K562 (cell line): ENCODE data around the gene SCNN1A. TPM values are rescaled to one million over a fixed set of nuclear protein-coding genes. Genes with fewer than 3 reads are reported as not detected.

ENCODE experiments used
- FOXA3 ChIP-seq, 2 experiments: fragments of 450-650 bp in 1 of 2; sonication (generic) in 1 of 2; formaldehyde crosslinking; IDR thresholded peaks in 1 of 2; conservative IDR thresholded peaks in 1 of 2; 2 replicates each; pipeline versions ENCODE4 v1.4.0 to v1.8.0; 2020 to 2022; ENCODE audit warnings: mild to moderate bottlenecking in 2 of 2, missing genetic modification reagents in 1 of 2
- GTF2E2 ChIP-seq: fragments of 200-800 bp; sonication (Bioruptor generic); IDR thresholded peaks from 2 replicates; pipeline ENCODE4 v1.6.1; 2016; ENCODE audit warnings: missing genetic modification characterization, missing compliant biosample characterization
- HCFC1 ChIP-seq: IDR thresholded peaks from 2 replicates; pipeline ENCODE4 v1.6.1; 2012; ENCODE audit warnings: low read depth, low read length, improper control_type of control experiment
- HMGN3 ChIP-seq: IDR thresholded peaks from 2 replicates; pipeline ENCODE4 v1.6.1; 2011; ENCODE audit warnings: borderline replicate concordance, low read depth, mild to moderate bottlenecking, mixed read lengths, low read length; ENCODE audit not compliant: insufficient read length; ENCODE audit errors: extremely low read depth
- JUND ChIP-seq, 2 experiments: IDR thresholded peaks; 2 replicates in 1 of 2; 3 replicates in 1 of 2; pipeline ENCODE4 v1.6.1; 2011; ENCODE audit warnings: borderline replicate concordance in 2 of 2, low read depth in 2 of 2, low read length in 2 of 2, improper control_type of control experiment in 1 of 2, missing biosample characterization in 1 of 2, missing genetic modification characterization in 1 of 2, missing genetic modification reagents in 1 of 2
- REST ChIP-seq, 2 experiments: fragments of 450-650 bp; formaldehyde crosslinking in 1 of 2; IDR thresholded peaks; 2 replicates each; pipeline versions ENCODE4 v1.4.0 to v1.6.1; 2014 to 2020; ENCODE audit warnings: mild to moderate bottlenecking in 2 of 2, borderline replicate concordance in 1 of 2, low read depth in 1 of 2
- STAT5A ChIP-seq: IDR thresholded peaks from 2 replicates; pipeline ENCODE4 v1.6.1; 2012; ENCODE audit warnings: low read length, inconsistent platforms, borderline replicate concordance
- TAF1 ChIP-seq: IDR thresholded peaks from 2 replicates; pipeline ENCODE4 v1.6.1; 2011; ENCODE audit warnings: mild to moderate bottlenecking, low read length, moderate library complexity; ENCODE audit not compliant: insufficient read depth, control insufficient read depth, severe bottlenecking; ENCODE audit errors: extremely low read depth
- ZNF398 ChIP-seq: fragments of 250-450 bp; sonication (Bioruptor Pico); IDR thresholded peaks from 2 replicates; pipeline ENCODE4 v1.8.0; 2021; ENCODE audit warnings: moderate library complexity, mild to moderate bottlenecking, inconsistent platforms
- ZNF717 ChIP-seq: fragments of 250-450 bp; sonication (Bioruptor Pico); IDR thresholded peaks from 2 replicates; pipeline ENCODE4 v1.5.0; 2021
- polyA plus RNA-seq, 8 experiments: library from polyadenylated mRNA; depleted of rRNA in 4 of 8; stranded (reverse) in 5 of 8; unstranded in 3 of 8; fragments of >200 nt; fragmentation: Nextera tagmentation in 2 of 8; fragmentation: Illumina TruSeq in 1 of 8; extraction: Ambion mirVana in 2 of 8; extraction: Trizol in 1 of 8; gene quantifications; 2 replicates each; pipeline versions ENCODE4 v1.2.1 to v1.2.3, GENCODE V29; 2011 to 2014; ENCODE audit warnings: inconsistent platforms in 1 of 8, missing spikeins in 1 of 8
- total RNA-seq, 7 experiments: library from RNA; depleted of rRNA in 6 of 7; stranded (reverse); fragments of >200 nt in 6 of 7; fragmentation: Illumina TruSeq in 2 of 7; extraction: Trizol in 2 of 7; gene quantifications; 2 replicates each; pipeline versions ENCODE4 v1.2.1 to v1.2.3, GENCODE V29; 2011 to 2021; ENCODE audit warnings: low replicate concordance in 1 of 7

The SCNN1A gene
- total and polyA plus RNA-seq, 9 of the 15 experiments (the other 6 are each of a cell fraction or from before 2014, with no cell fraction given), result 0.15 to 0.49 (median 0.32) TPM; not detected in 5

DNA sequence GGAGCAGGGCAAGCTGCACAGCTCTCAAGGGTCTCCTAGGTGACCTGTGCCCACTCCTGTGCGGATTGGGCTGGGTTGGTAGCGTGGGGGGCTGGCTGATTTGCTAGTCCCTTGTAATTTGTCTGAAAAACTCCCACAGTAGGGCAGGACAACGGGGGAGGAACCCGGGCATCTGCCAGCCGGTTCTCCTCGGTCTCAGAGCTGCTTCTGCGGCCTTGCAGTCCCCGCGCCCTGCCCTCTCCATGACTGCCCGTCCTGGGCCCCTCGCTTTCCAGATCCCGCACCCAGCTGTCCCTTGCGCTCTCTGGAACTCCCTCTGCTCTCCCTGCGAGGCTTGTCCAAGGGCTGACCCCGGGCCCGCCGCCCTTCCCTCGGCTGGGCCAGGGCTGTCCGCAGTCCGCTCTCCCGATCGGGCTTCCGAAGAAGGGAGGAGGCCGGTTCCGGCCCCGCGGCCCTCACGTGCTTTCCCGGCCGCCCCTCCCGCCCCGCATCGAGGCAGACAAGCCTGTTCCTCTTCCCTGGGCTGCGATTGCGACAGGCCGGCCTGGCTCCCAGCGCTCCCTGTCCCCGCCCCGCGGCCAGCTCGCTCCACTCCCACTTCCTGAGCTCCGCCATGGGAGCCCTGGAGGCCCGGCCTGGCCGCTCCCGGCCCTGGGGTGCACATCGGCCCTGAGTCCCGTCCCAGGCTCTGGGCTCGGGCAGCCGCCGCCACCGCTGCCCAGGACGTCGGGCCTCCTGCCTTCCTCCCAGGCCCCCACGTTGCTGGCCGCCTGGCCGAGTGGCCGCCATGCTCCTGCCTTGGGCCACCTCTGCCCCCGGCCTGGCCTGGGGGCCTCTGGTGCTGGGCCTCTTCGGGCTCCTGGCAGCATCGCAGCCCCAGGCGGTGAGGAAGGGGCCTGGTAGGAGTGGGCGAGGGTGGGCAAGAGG is 8.5 kb upstream of the SCNN1A start, which contains the start of gene LTBR (continued):
- TF ChIP-seq ZNF398 (CRISPR knock-in tag) (no peak), HCFC1 (peak; percentile 36; the same call in 1 of the 2 replicates), TAF1 (peak; percentile 41), FOXA3 (CRISPR knock-in tag; conservative IDR thresholded peaks at IDR 0.05 in 1 of 2, IDR thresholded peaks at IDR 0.05 in 1 of 2) (no peak), JUND (IDR thresholded peaks at IDR 0.05; ENCODE audit: borderline replicate concordance, low read depth, low read length) (peak; percentile 21), JUND (tag; IDR thresholded peaks at IDR 0.05; ENCODE audit: borderline replicate concordance, low read depth, low read length) (no peak; the same call in 2 of the 3 replicates), GTF2E2 (tag) (no peak), ZNF717 (CRISPR knock-in tag) (no peak), HMGN3 (peak; percentile 87), REST (IDR thresholded peaks at IDR 0.05; ENCODE audit: borderline replicate concordance) (peak; percentile 42; the same call in 1 of the 2 replicates), REST (CRISPR knock-in tag; IDR thresholded peaks at IDR 0.05; ENCODE audit: low read depth) (no peak), STAT5A (no peak)
